Measurements from ENCODE around the gene GHR.
"Not testable (repeated sequence)": the region's sequence is repeated elsewhere in the genome, so short reads cannot be mapped to it uniquely, and the experiment has no call there.

Gene GHR

DNA sequence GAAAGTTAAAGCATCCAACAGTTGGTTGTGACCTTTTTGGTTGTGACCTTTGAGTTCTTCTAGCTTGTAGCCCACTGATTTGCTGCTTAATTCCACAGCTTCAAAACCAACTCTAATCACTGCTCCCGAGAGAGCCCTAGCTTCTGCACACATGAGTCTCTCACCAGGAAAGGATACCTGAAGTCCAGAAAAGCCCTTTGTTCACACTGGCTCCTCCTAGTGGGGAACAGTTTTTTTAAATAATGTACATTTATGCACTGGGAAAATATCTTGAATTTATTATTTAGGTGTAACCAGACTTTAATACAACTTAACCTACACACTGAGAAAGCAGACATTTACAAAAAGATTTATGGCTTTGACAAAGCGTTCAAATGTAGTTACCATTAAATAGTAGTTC, 213.2 kb downstream of the GHR start:
- TF ChIP-seq ZNF274 (IDR thresholded peaks at IDR 0.05; ENCODE audit: low read depth, low read length), result no peak

DNA sequence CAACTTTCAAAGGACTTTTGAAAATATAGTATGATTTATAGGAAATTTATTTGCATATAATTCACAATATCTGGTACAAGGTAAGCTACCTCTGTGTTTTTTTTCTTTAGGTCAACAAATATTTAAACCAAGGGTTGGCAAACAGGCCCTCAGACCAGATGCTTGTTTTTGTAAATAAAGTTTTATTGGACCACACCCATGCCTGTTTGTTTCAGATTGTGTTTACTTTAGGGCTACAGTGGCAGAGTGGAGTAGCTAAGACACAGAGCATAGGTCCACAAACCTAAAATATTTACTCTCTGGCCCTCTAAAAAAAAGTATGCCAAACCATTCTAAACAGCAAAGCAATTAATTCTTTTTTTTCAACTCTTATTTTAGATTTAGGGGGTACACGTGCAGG, 213.7 kb downstream of the GHR start:
- no peak overlapping the region for H3K4me3 ChIP-seq (ENCODE audit: low read length)
- no peak for TF ChIP-seq ZNF274 (IDR thresholded peaks at IDR 0.05; ENCODE audit: low read depth, low read length)

More for the DNA sequence above, 213.2 kb downstream of the GHR start:
- H3K4me3 ChIP-seq (ENCODE audit: low read length), result no peak overlapping the region

DNA sequence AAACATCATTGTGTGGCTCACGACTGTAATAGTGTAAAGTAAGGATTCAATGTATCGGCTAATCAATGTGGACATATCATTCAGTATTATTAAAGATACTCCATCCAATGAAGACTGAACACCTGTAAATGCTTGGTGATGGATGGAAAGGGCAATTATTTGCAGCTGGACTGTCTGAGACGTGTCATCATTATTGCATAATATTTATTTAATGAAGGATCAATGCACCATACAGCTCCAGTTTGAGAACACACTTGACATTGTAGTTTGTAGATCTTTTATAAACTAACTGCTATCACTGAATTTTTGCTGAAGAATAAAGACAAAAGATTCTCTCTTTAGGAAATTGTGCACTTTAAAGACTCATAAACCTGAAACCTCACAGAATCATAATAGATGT, 215.7 kb downstream of the GHR start:
- TF ChIP-seq ZNF274 (IDR thresholded peaks at IDR 0.05; ENCODE audit: low read depth, low read length), result no peak
- no peak overlapping the region for H3K4me3 ChIP-seq (ENCODE audit: low read length)

DNA sequence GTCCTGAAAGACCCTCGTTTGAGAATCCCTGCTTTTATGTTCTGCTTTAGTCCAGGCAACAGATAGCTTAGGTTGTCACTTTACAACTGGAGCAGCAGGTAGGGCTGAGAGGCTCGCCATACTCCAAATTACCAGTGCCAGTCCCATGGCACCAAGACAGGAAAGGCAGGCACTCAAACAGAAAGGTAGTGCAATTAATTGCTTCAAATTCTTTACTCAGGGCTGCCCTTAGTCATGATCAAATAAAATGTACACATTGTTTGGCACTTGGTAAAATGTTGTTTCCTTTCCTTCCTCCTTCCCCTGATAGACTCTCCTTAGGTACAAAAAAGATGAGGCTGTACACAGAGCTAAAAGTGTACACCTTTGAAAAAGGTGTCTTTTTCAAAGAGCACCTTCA, 217.6 kb downstream of the GHR start:
- TF ChIP-seq ZNF274 (IDR thresholded peaks at IDR 0.05; ENCODE audit: low read depth, low read length), result no peak
- H3K4me3 ChIP-seq (ENCODE audit: low read length), result no peak overlapping the region

DNA sequence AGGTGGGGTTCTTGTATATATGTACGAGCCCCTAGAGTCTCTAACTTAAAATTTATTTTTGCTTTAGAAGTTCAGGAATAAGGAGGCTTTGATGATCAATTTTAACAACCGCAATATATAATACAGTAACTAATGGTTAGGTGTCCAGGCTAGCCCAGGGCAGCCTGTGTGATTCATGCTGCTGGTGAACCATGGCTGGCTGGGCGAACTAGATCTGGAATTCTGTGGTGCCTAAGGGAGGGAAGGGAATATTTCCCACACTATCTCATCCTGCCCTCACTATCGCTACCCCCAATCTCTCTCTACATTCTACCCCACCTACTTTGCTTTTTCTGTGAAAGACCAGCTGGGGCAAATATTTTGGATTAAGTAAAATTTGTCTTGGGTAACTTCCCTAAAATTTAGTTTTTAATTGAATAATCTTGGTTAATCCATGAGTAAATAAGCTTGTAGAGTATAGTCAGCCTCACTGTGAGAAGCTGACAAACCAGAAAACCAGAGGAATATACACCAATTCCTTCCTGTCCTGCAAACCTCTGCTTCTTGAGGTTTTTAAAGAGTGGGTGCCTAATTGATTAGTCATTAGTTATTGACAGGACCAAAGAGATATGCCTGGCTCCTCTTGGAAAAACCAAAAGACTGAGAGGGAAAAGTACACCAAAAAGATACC, 218.2 kb downstream of the GHR start:
- no peak overlapping the region for H3K4me3 ChIP-seq (ENCODE audit: low read length)
- TF ChIP-seq ZNF274 (IDR thresholded peaks at IDR 0.05; ENCODE audit: low read depth, low read length), result no peak

DNA sequence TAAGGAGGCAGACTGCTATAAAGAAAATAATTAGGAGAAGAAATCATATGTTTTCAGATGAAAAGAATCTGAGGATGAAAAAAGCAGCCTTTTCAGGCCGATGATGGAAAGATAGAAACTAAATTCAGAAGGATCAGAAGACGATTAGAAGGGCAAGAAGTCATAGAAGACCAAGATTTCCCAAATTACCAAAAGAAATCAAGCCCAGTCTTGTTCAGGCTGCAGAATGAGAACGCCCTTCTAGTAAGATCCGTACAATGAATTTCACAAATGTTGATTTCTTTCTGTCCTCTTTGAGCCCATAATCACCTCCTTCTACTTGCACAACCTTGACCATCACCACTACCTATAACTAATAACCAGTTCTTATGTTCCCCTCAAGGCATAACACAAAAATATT, 218.8 kb downstream of the GHR start:
- TF ChIP-seq ZNF274 (IDR thresholded peaks at IDR 0.05; ENCODE audit: low read depth, low read length), result no peak
- no peak overlapping the region for H3K4me3 ChIP-seq (ENCODE audit: low read length)

DNA sequence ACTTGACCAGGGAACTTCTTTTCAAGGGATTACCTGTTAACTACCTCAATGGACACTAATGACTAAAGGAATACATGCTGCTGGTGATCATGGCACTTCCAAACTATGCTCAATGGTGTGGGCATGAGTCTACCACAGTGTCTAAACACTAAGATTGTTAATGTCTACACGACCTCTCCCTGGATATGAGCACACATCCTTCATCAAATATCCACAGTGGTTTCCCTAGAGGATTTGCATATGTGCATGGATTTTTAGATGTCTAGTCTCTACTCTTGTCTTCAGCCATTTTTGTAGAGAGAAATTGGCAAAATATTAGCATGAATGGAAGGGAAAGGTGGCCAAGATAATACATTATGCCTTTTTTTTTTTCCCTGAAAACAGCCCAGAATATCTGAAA, 220.1 kb downstream of the GHR start:
- TF ChIP-seq ZNF274 (IDR thresholded peaks at IDR 0.05; ENCODE audit: low read depth, low read length), result no peak
- no peak overlapping the region for H3K4me3 ChIP-seq (ENCODE audit: low read length)

DNA sequence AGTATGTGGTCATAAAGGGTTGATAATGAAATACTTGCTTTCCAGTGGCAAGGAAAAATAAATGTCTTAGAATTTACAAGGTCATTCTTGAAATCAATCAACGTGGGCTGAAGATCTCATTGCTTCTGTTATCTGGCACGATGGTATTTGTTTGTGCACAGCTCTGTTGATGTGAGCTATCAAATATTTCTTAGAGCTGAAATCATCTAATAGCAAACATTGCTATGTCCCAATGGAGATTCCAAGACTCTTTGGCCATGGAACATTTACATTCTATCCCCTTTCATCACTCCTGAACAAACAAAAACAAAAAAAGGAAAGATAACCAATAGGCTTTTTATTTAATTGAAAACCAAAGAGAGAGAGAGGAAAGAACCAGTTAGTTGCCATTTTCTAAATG, 221.9 kb downstream of the GHR start:
- no peak overlapping the region for H3K4me3 ChIP-seq (ENCODE audit: low read length)
- no peak for TF ChIP-seq ZNF274 (IDR thresholded peaks at IDR 0.05; ENCODE audit: low read depth, low read length)

DNA sequence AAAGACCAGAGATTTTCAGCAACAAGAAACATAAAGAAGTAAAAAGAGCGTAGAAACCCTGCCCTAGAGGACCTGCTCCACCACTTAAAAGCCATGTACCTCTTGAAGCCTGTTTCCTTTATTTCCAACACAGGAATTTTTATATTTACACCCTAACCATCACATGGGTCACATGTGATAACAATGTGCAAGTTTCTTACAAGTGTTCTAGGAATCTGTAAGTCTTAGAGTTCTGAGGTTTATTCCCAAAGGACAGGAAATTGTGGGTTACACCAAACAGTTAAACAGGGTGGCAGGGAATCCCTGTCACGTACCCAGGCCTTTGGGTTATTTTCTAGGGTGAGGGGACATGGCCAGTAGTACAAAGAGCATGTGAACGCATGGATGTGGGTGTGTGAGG, 224.8 kb downstream of the GHR start:
- no peak for TF ChIP-seq ZNF274 (IDR thresholded peaks at IDR 0.05; ENCODE audit: low read depth, low read length)
- H3K4me3 ChIP-seq (ENCODE audit: low read length), result no peak overlapping the region

DNA sequence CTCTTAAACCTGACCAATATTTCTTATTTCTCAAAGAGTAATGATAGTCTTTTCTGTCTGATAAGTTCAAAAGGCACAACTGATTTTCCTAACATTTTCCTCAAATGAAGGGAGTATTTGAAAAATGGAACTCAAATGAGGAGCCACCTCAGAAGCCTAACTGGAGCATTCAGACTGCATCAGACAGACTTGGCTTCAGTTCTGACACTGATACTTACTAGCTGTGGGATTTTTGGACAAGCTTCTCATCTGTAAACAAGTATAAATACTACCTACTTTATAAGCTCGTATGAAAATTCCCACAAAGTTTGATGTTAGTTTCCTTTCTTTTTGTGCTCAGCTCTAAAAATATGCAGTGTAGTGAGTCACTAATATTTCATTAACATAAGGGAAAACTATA, 225.7 kb downstream of the GHR start:
- H3K4me3 ChIP-seq (ENCODE audit: low read length), result no peak overlapping the region
- TF ChIP-seq ZNF274 (IDR thresholded peaks at IDR 0.05; ENCODE audit: low read depth, low read length), result no peak

DNA sequence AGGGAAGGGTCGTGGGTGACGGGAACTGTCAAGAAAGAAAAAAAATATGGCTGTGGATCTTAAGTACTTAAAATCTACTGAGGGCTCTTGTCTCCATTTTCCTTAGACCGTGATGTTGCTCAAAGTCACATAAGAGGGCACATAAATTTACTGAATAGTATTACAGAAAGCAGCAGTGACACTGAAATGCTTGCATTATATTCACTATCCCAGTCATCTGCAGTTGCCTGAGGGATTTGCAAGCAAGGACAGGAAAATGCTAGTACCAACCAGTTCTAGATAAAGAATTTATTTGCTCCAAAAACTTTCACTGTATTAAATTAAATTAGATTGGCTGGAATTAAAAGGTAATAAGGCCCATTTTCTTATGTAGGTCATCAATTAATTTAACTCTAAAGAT, 226.8 kb downstream of the GHR start:
- no peak overlapping the region for H3K4me3 ChIP-seq (ENCODE audit: low read length)
- TF ChIP-seq ZNF274 (IDR thresholded peaks at IDR 0.05; ENCODE audit: low read depth, low read length), result no peak

DNA sequence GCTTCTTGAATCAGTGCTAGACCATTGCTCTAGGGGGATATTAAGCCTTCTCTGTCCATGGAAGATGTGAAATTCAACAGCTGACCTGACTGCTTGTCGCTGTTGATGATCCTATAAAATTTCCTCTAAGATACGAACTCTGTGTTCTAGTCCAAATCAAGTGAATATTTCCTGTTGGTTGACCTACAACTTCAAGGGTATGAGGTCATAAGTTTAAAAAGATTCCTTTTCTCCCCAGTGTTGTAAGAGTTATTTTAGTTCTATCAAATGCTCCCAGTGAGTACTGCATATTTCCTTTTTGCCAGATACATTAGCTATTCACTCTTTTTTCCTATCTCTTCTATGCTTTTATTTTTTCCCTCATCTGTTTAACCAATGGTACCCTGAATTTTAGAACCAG, 230.5 kb downstream of the GHR start:
- no peak for TF ChIP-seq ZNF274 (IDR thresholded peaks at IDR 0.05; ENCODE audit: low read depth, low read length)
- no peak overlapping the region for H3K4me3 ChIP-seq (ENCODE audit: low read length)

DNA sequence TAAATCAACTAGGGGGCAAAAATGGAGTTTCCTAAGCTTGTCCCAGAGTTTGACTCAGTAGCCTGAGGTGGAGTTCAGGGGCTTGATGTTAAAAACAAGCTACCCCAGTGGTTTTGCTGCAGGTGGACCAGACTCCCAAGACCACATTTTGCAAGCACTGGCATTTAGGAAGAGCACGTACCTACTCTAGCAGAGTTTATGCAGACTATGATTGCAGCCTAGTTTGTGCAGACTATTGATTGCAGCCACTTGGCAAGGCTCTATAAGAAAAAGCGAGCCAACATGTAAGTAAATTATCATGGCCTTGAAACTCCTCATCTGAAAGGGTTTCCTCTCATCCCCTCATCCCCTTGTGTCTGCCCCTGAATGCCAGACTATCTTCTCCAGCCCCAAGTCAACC, 231.4 kb downstream of the GHR start:
- H3K4me3 ChIP-seq (ENCODE audit: low read length), result no peak overlapping the region
- no peak for TF ChIP-seq ZNF274 (IDR thresholded peaks at IDR 0.05; ENCODE audit: low read depth, low read length)

DNA sequence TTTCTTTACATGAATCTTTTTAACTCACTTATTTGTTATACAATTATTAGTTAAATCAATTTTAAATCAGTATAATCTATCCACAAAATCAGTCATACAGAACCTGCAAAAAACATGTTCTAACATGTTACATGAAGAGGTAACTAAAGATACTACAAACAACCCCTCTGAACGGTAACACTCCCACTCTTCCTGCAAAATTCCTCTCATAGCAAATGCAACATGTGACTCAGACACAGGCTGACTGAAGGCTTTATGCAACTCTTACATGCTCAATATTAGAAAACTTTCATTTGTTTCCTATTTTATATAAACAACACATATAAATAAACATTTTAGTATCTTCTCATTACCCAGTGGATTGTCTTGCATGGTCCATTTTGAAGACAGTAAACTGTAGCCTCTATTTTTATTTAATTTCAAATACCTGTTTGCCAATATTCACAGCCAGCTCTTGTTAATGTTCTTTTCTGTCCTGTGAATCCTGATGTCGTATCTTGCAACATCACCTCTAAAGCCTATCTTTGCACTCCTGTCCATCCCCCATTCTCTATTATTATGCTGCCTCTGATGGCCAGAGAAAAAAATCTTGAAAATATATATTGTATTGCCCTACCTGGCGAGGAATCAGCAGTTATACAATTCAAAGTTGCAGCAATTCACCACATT, 232.9 kb downstream of the GHR start:
- no peak overlapping the region for H3K4me3 ChIP-seq (ENCODE audit: low read length)
- TF ChIP-seq ZNF274 (IDR thresholded peaks at IDR 0.05; ENCODE audit: low read depth, low read length), result no peak

DNA sequence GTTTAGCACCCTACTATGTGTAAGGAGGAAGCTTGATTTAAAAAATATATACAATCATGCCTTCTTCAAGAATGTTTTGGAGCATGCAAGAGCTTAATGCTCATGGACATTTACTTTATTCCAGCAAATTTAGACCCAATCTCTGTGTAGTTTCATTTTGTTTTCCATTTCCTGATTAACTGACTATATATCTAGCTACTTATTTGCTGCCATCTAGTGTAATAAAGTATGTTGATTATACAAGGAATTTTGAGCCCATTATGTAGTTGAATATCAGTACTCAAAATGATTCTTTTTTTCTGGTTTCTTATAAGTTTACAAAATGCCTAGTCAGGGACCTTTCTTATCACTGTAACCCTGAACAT, 233.4 kb downstream of the GHR start:
- TF ChIP-seq ZNF274 (IDR thresholded peaks at IDR 0.05; ENCODE audit: low read depth, low read length), result no peak
- H3K4me3 ChIP-seq (ENCODE audit: low read length), result no peak overlapping the region

DNA sequence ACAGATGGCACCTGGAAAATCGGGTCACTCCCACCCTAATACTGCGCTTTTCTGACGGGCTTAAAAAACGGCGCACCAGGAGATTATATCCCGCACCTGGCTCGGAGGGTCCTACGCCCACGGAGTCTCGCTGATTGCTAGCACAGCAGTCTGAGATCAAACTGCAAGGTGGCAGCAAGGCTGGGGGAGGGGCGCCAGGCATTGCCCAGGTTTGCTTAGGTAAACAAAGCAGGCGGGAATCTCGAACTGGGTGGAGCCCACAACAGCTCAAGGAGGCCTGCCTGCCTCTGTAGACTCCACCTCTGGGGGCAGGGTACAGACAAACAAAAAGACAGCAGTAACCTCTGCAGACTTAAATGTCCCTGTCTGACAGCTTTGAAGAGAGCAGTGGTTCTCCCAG, 236.6 kb downstream of the GHR start:
- H3K4me3 ChIP-seq (ENCODE audit: low read length), result not testable (repeated sequence)
